Activated naive CD8-positive, alpha-beta T cell treated with anti-CD3 and anti-CD28 coated beads, Interleukin-2, amount 10 ng/mL, durations not matched to agents 7 days and 5 days (primary cell): Measurements from ENCODE around the gene RINL. TPM values are rescaled to one million over a fixed set of nuclear protein-coding genes. Genes with fewer than 3 reads are reported as not detected.

Source experiments
- ATAC-seq: fragments of 150-1000 bp; cut with Tn5 transposase; one replicate; pipeline ENCODE4 v1.10.0; 2021; ENCODE audit warnings: low read depth, moderate library complexity
- POLR2A ChIA-PET: fragments of 350-600 bp; sonication (Branson Sonifier 250); formaldehyde crosslinking; loops from one replicate; lab custom pipeline; 2021; ENCODE audit warnings: antibody characterized with exemption; lab: Charles Lee
- DNase-seq: peaks from one replicate; pipeline ENCODE4 v3.0.0; 2021
- H3K27ac Mint-ChIP-seq: one replicate; pipeline ENCODE4 v1.8.0; 2022; ENCODE audit warnings: mild to moderate bottlenecking, mixed read lengths
- H3K27me3 Mint-ChIP-seq: one replicate; pipeline ENCODE4 v1.8.0; 2022; ENCODE audit warnings: mild to moderate bottlenecking, moderate library complexity, mixed read lengths
- H3K36me3 Mint-ChIP-seq: one replicate; pipeline ENCODE4 v1.8.0; 2021; ENCODE audit warnings: mild to moderate bottlenecking, mixed read lengths
- H3K4me1 Mint-ChIP-seq: one replicate; pipeline ENCODE4 v1.8.0; 2021; ENCODE audit warnings: mixed read lengths
- H3K4me3 Mint-ChIP-seq: one replicate; pipeline ENCODE4 v1.8.0; 2022; ENCODE audit warnings: mild to moderate bottlenecking, moderate library complexity, mixed read lengths
- H3K9me3 Mint-ChIP-seq: one replicate; pipeline ENCODE4 v1.8.0; 2021; ENCODE audit warnings: mixed read lengths
- total RNA-seq, 2 experiments: library from RNA; stranded (reverse); gene quantifications; one replicate each; pipeline ENCODE4 v1.2.3, GENCODE V29; 2021

Gene RINL
- total RNA-seq, 2 experiments from 2014 or later: 71.3 to 74.2 TPM

GRCh38 chr19:38840583-38840968, 37.5 kb downstream of the RINL start:
- Mint-ChIP-seq H3K36me3 (peaks cover 54% of the 10 kb centered on the region), H3K27ac (peak overlapping the region; percentile 96), H3K4me1 (peaks cover 41% of the 10 kb centered on the region), H3K4me3 (peak overlapping the region; percentile 79), H3K27me3 (no peaks in the 10 kb centered on the region), H3K9me3 (no peaks in the 10 kb centered on the region)
- no peak for DNase-seq
- POLR2A ChIA-PET: interaction anchor here (1.1 to 1.9 kb wide), 4 partner anchors 9 to 37 kb away, joined by 3 to 10 read pairs (median 6); partner anchors contain the start of genes ECH1 and RINL
- ATAC-seq: no peak

- H3K27me3 Mint-ChIP-seq: no peaks in the 10 kb centered on the region
- peak overlapping the region; percentile 77 for H3K27ac Mint-ChIP-seq
- DNase-seq (no peak), ATAC-seq (no peak)
- POLR2A ChIA-PET: interaction anchor here (1.1 to 1.9 kb wide), 4 partner anchors 8 to 38 kb away, joined by 3 to 10 read pairs (median 6); partner anchors contain the start of genes ECH1 and RINL
- no peak overlapping the region for H3K4me3 Mint-ChIP-seq
- H3K9me3 Mint-ChIP-seq: no peaks in the 10 kb centered on the region
- peaks cover 38% of the 10 kb centered on the region for H3K4me1 Mint-ChIP-seq
- H3K36me3 Mint-ChIP-seq: peaks cover 54% of the 10 kb centered on the region
These were observed 38.1 kb downstream of the RINL start for GRCh38 chr19:38839816-38840582.

GRCh38 chr19:38838986-38839761, 38.9 kb downstream of the RINL start:
- Mint-ChIP-seq H3K27ac (no peak overlapping the region), H3K4me3 (no peak overlapping the region), H3K27me3 (no peaks in the 10 kb centered on the region), H3K36me3 (peaks cover 51% of the 10 kb centered on the region), H3K9me3 (no peaks in the 10 kb centered on the region), H3K4me1 (peaks cover 33% of the 10 kb centered on the region)
- DNase-seq (no peak), ATAC-seq (no peak)
- POLR2A ChIA-PET: interaction anchor here (1.9 kb wide), 1 partner anchor 10 kb away, joined by 10 read pairs; no protein-coding TSS in a partner anchor

GRCh38 chr19:38838208-38838985, 39.7 kb downstream of the RINL start:
- H3K27me3 Mint-ChIP-seq: no peaks in the 10 kb centered on the region
- no peak overlapping the region for H3K4me3 Mint-ChIP-seq
- peak overlapping the region; percentile 24 for H3K27ac Mint-ChIP-seq
- POLR2A ChIA-PET: interaction anchor here (1.1 to 1.3 kb wide), 2 partner anchors 10 to 39 kb away, joined by 5 read pairs; partner anchors contain the start of gene RINL
- no peak for DNase-seq
- peaks cover 44% of the 10 kb centered on the region for H3K36me3 Mint-ChIP-seq
- H3K4me1 Mint-ChIP-seq: peaks cover 28% of the 10 kb centered on the region
- no peak for ATAC-seq
- H3K9me3 Mint-ChIP-seq: no peaks in the 10 kb centered on the region

GRCh38 chr19:38837656-38838121, 40.4 kb downstream of the RINL start:
- POLR2A ChIA-PET: interaction anchor here (0.6 to 1.3 kb wide), 4 partner anchors 11 to 237 kb away, joined by 3 to 5 read pairs (median 5); partner anchors contain the start of gene RINL
- Mint-ChIP-seq H3K27me3 (no peaks in the 10 kb centered on the region), H3K27ac (no peak overlapping the region), H3K4me3 (no peak overlapping the region), H3K36me3 (peaks cover 39% of the 10 kb centered on the region), H3K4me1 (peaks cover 23% of the 10 kb centered on the region), H3K9me3 (no peaks in the 10 kb centered on the region)
- ATAC-seq: no peak
- DNase-seq: no peak

- H3K4me1 Mint-ChIP-seq: peaks cover 19% of the 10 kb centered on the region
- H3K9me3 Mint-ChIP-seq: no peaks in the 10 kb centered on the region
- ATAC-seq (no peak), DNase-seq (no peak)
- no peak overlapping the region for H3K4me3 Mint-ChIP-seq
- POLR2A ChIA-PET: interaction anchor here (0.6 to 1.3 kb wide), 4 partner anchors 11 to 236 kb away, joined by 3 to 5 read pairs (median 5); partner anchors contain the start of gene RINL
- peaks cover 34% of the 10 kb centered on the region for H3K36me3 Mint-ChIP-seq
- H3K27ac Mint-ChIP-seq: no peak overlapping the region
- H3K27me3 Mint-ChIP-seq: no peaks in the 10 kb centered on the region
These were observed 41.0 kb downstream of the RINL start for GRCh38 chr19:38836983-38837626.

GRCh38 chr19:38836159-38836982, 41.7 kb downstream of the RINL start:
- ATAC-seq (no peak), DNase-seq (no peak)
- peak overlapping the region; percentile 48 for H3K27ac Mint-ChIP-seq
- POLR2A ChIA-PET: interaction anchor here (0.9 to 5.4 kb wide), 2 partner anchors 9 to 13 kb away, joined by 3 to 37 read pairs; partner anchors contain the start of gene HNRNPL
- H3K36me3 Mint-ChIP-seq: peaks cover 29% of the 10 kb centered on the region
- peaks cover 17% of the 10 kb centered on the region for H3K4me1 Mint-ChIP-seq
- H3K27me3 Mint-ChIP-seq: no peaks in the 10 kb centered on the region
- H3K4me3 Mint-ChIP-seq: no peak overlapping the region
- H3K9me3 Mint-ChIP-seq: no peaks in the 10 kb centered on the region

GRCh38 chr19:38834590-38834989, 43.5 kb downstream of the RINL start:
- Mint-ChIP-seq H3K27ac (no peak overlapping the region), H3K4me3 (no peak overlapping the region), H3K36me3 (peaks cover 25% of the 10 kb centered on the region), H3K27me3 (no peaks in the 10 kb centered on the region), H3K9me3 (no peaks in the 10 kb centered on the region), H3K4me1 (peaks cover 25% of the 10 kb centered on the region)
- no peak for DNase-seq
- ATAC-seq: no peak
- POLR2A ChIA-PET: interaction anchor here (5.1 to 5.4 kb wide), 2 partner anchors 9 to 14 kb away, joined by 37 to 55 read pairs; partner anchors contain the start of gene HNRNPL

GRCh38 chr19:38834104-38834490, 44.0 kb downstream of the RINL start:
- Mint-ChIP-seq H3K27me3 (no peaks in the 10 kb centered on the region), H3K4me1 (peaks cover 23% of the 10 kb centered on the region), H3K27ac (peak overlapping the region; percentile 25), H3K36me3 (peaks cover 22% of the 10 kb centered on the region), H3K4me3 (no peak overlapping the region), H3K9me3 (no peaks in the 10 kb centered on the region)
- POLR2A ChIA-PET: interaction anchor here (0.6 to 5.4 kb wide), 3 partner anchors 9 to 283 kb away, joined by 3 to 55 read pairs (median 37); partner anchors contain the start of gene HNRNPL
- ATAC-seq (no peak), DNase-seq (no peak)

- H3K9me3 Mint-ChIP-seq: no peaks in the 10 kb centered on the region
- peaks cover 21% of the 10 kb centered on the region for H3K4me1 Mint-ChIP-seq
- DNase-seq (no peak), ATAC-seq (no peak)
- POLR2A ChIA-PET: interaction anchor here (1.7 to 5.4 kb wide), 3 partner anchors 10 to 36 kb away, joined by 13 to 55 read pairs (median 37); partner anchors contain the start of gene HNRNPL
- H3K36me3 Mint-ChIP-seq: peaks cover 20% of the 10 kb centered on the region
- no peak overlapping the region for H3K4me3 Mint-ChIP-seq
- no peaks in the 10 kb centered on the region for H3K27me3 Mint-ChIP-seq
- no peak overlapping the region for H3K27ac Mint-ChIP-seq
These were observed 45.0 kb downstream of the RINL start for GRCh38 chr19:38833092-38833425.

- Mint-ChIP-seq H3K27ac (peak overlapping the region; percentile 88), H3K36me3 (peaks cover 31% of the 10 kb centered on the region), H3K4me1 (peaks cover 27% of the 10 kb centered on the region), H3K27me3 (no peaks in the 10 kb centered on the region), H3K4me3 (peak overlapping the region; percentile 95), H3K9me3 (no peaks in the 10 kb centered on the region)
- ATAC-seq: peak; percentile 49
- DNase-seq: peak; percentile 59
- POLR2A ChIA-PET: interaction anchor here (0.6 to 5.4 kb wide), 16 partner anchors 12 to 444 kb away, joined by 3 to 55 read pairs (median 6); partner anchors contain the start of genes GGN, HNRNPL, LGALS4 and MRPS12
These were observed 46.9 kb downstream of the RINL start for GRCh38 chr19:38831142-38831605.
